Brain microvascular endothelial cell (primary cell): ENCODE measurements around the gene KRT8.
A peak's percentile ranks its signal among the peaks of the same experiment; 100 is the strongest.

ENCODE experiments used
- DNase-seq: peaks from one replicate; pipeline ENCODE4 v3.0.0-alpha.2; 2020
- H3K27ac ChIP-seq: fragments of 250-450 bp; sonication (Bioruptor Pico); 2 replicates; pipeline ENCODE4 v1.5.1; 2020; ENCODE audit warnings: mild to moderate bottlenecking, moderate library complexity
- H3K27me3 ChIP-seq: fragments of 250-450 bp; sonication (Bioruptor Pico); replicated peaks from 2 replicates; pipeline ENCODE4 v1.5.1; 2020; ENCODE audit warnings: mild to moderate bottlenecking
- H3K36me3 ChIP-seq: fragments of 250-450 bp; sonication (Bioruptor Pico); replicated peaks from 2 replicates; pipeline ENCODE4 v1.5.1; 2020; ENCODE audit warnings: mild to moderate bottlenecking
- H3K4me3 ChIP-seq: 2 replicates; pipeline ENCODE4 v1.5.1; 2011; ENCODE audit warnings: low read depth, mild to moderate bottlenecking, control low read depth, low read length, moderate library complexity
- in situ Hi-C: cut with HindIII; loops from 2 replicates; pipeline ENCODE4 v1.10.0; 2017; ENCODE audit warnings: low sequenced_read_pairs, low pct_ligation_motif_present
- TF ChIP-seq, protein P1 (sequence below): IDR thresholded peaks from 2 replicates; pipeline ENCODE4 v1.5.1; 2011; ENCODE audit warnings: low read depth, mild to moderate bottlenecking, moderate library complexity, low read length, control low read depth, inconsistent platforms; ENCODE audit errors: missing control alignments

KRT8 gene

DNA sequence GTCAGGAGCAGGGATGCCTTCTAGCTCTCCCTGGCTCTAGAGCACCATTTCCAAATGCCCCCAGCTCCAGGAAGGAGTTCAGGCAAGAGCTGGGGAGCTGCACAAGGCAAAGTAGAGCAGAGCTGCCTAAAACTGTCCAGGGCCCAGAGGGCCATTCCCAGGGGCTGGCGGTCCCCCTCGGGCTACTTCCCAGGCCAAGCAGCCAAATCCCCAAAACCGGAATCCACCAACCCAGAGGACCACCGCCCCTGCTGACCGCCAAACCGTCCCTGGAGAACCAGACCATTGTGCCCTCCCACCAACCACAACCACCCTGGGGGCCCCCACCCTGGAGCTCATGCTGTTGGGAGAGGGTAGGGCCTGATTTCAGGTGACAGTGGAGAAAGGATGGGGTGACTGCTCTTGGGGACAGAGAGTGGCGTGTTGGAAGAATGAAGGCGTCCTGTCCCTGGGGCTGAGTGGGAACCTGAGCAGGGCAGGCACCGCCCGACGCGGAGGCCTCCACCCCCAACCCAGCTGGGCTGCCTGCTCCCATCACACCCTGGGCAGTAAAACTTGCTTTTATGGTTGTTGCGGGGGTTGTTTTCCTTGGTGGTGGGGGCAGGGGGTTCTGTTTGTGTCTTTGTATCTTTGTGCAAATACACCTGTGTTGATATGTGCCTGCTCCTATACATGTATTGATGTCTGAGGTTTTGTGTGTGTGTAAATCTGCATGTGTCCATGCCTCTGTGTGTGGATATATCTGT lies 32.1 kb downstream of the KRT8 start:
- no peaks in the 10 kb centered on the region for H3K36me3 ChIP-seq
- DNase-seq = no peak
- TF ChIP-seq, protein P1, sequence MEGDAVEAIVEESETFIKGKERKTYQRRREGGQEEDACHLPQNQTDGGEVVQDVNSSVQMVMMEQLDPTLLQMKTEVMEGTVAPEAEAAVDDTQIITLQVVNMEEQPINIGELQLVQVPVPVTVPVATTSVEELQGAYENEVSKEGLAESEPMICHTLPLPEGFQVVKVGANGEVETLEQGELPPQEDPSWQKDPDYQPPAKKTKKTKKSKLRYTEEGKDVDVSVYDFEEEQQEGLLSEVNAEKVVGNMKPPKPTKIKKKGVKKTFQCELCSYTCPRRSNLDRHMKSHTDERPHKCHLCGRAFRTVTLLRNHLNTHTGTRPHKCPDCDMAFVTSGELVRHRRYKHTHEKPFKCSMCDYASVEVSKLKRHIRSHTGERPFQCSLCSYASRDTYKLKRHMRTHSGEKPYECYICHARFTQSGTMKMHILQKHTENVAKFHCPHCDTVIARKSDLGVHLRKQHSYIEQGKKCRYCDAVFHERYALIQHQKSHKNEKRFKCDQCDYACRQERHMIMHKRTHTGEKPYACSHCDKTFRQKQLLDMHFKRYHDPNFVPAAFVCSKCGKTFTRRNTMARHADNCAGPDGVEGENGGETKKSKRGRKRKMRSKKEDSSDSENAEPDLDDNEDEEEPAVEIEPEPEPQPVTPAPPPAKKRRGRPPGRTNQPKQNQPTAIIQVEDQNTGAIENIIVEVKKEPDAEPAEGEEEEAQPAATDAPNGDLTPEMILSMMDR = no peak
- no peak overlapping the region for H3K4me3 ChIP-seq
- no peaks in the 10 kb centered on the region for H3K27me3 ChIP-seq
- peak overlapping the region; percentile 96 for H3K27ac ChIP-seq
- in situ Hi-C loops = loop anchor here (25.0 kb wide), 2 partner anchors 236 to 486 kb away; partner anchors contain the start of gene KRT84

DNA sequence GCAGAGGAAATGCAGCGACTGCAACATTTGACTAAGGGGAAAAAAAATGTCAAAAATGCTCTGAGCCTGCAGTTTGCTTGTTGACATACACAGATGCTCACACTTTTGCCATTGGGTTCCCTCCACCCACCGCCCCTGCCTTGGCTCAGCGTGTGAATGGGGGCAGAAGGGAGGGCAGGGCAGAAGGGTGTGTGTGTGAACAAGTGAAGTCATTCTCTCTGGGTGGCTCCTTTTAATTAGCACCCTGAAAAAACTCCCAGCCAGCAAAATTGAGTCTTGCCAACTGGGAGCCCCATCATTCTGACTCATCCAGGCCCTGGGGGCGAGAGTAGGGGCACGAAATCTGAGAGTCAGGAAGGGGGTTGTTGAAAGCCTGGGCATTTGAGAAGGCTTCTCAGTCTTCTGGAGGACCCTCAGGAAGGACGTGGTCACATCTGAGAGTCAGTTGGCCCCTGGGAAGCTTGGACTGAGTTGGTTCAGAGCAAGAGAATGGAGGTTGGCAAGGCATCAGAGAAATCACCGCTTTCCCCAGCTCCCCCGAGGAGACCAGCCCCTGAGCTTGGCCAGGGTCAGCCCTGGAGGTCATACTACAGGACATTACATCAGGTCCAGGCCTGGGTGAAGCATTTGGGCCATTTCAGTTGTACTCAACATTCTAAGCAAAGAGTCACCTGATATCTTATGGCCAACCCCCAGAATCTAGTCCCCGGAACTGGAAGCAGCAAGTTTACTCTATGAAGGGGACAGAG lies 33.4 kb downstream of the KRT8 start:
- in situ Hi-C loops = loop anchor here (25.0 kb wide), 2 partner anchors 234 to 484 kb away; partner anchors contain the start of gene KRT84
- TF ChIP-seq, protein P1 = no peak
- Histone ChIP-seq H3K36me3 (no peaks in the 10 kb centered on the region), H3K27me3 (no peaks in the 10 kb centered on the region), H3K27ac (peak overlapping the region; percentile 46), H3K4me3 (no peak overlapping the region)
- peak; percentile 58 for DNase-seq

DNA sequence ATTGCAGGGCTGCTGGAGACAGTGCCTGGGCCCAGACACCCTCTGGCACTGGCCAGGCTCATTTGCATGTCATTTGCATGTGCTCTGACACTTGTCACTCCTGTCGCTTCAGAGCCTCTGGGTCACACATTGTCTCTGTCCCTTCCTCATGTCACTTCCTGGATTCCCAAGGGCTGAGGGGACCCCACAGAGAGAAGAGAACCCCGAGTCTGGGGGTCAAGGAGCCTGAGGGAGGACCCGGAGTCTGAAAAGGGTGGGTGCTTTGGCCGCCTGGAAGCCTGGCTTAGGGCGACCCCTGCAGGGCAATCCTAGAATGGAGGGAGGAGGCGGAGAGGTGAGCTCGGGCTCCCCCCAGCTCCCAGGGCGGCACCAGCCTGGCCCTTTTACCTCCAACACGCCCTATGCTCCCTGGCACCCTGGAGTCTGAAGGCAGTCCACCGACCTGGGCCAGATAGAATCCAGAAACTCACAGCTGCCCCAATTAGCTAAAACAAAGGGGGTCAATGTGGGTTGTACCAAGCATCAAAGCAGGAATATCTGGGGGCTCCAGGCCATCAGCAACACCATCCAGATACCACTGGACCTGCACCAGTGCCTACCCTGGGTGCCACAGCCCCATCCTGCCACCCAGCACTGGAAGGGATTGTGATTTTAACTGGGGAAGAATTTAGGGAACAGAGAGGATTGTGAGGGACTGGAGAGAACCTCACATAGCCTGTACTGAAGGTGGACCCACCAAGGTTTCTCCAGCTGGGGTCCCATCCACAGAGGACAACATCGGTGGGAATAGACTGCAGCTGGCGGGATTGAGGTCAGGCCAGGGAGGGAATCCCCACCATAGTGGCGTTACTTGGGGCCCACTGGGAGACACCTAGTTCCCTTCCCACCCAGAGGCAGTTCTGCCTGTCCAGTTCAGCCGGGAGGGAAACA lies 34.2 kb downstream of the KRT8 start:
- Histone ChIP-seq H3K27ac (peak overlapping the region; percentile 46), H3K4me3 (no peak overlapping the region), H3K27me3 (no peaks in the 10 kb centered on the region), H3K36me3 (no peaks in the 10 kb centered on the region)
- TF ChIP-seq, protein P1 = peak; percentile 89
- in situ Hi-C loops = loop anchor here (25.0 kb wide), 2 partner anchors 233 to 483 kb away; partner anchors contain the start of gene KRT84
- DNase-seq = peak; percentile 34

- no peaks in the 10 kb centered on the region for H3K27me3 ChIP-seq
- TF ChIP-seq, protein P1 = no peak
- in situ Hi-C loops = loop anchor here (25.0 kb wide), 2 partner anchors 230 to 480 kb away; partner anchors contain the start of gene KRT84
- no peak for DNase-seq
- no peak overlapping the region for H3K4me3 ChIP-seq
- no peaks in the 10 kb centered on the region for H3K36me3 ChIP-seq
- no peak overlapping the region for H3K27ac ChIP-seq
These were observed 37.2 kb downstream of the KRT8 start for GRCh38 chr12:52867642-52868041.

DNA sequence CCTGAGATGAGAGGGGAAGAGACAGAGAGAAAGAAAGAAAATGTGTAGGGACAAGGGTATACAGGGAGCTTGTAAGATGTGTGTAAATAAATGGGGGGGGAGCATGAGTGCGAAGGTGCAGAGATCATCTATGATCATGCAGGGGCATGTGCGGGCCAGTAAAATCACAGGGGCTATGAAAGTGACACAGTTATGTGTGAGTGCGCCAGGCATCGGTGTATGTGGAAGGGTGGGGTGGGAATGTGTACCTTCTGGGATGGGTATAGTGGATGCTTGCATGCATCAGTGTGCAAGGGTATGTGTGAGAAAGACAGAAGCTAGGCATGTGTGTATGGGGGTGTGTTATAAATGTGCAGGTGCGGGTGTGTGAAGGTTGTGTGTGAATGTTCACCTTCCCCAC lies 37.7 kb downstream of the KRT8 start:
- no peak overlapping the region for H3K4me3 ChIP-seq
- H3K27me3 ChIP-seq = no peaks in the 10 kb centered on the region
- DNase-seq = no peak
- in situ Hi-C loops = loop anchor here (25.0 kb wide), 2 partner anchors 230 to 480 kb away; partner anchors contain the start of gene KRT84
- H3K36me3 ChIP-seq = no peaks in the 10 kb centered on the region
- H3K27ac ChIP-seq = no peak overlapping the region
- TF ChIP-seq, protein P1 = no peak
